GM12878 (cell line): ENCODE measurements around the gene LIN7A. TPM values are rescaled to one million over a fixed set of nuclear protein-coding genes. Genes with fewer than 3 reads are reported as not detected.
A peak's percentile ranks its signal among the peaks of the same experiment; 100 is the strongest.

Experiments used
- ATAC-seq: fragments of 200-7000 bp; cut with Tn5 transposase; 3 replicates; pipeline ENCODE4 v1.9.1; 2020; ENCODE audit warnings: mild to moderate bottlenecking, moderate library complexity
- BruUV-seq: library from RNA; stranded (reverse); fragments of 400-500 nt; replicated peaks from 2 replicates; lab custom pipeline; 2021; lab: Mats Ljungman, UMichigan
- CTCF ChIA-PET: fragments of 300-600 bp; sonication (Branson Sonifier 250); formaldehyde crosslinking; extraction: SDS; loops from one replicate; lab custom pipeline; 2021; ENCODE audit warnings: inconsistent platforms; lab: Yijun Ruan, JAX
- POLR2A ChIA-PET: fragments of 350-600 bp; formaldehyde crosslinking; extraction: SDS; loops from one replicate; lab custom pipeline; 2021; ENCODE audit warnings: inconsistent platforms; lab: Charles Lee
- RAD21 ChIA-PET: fragments of 300-600 bp; sonication (Branson Sonifier 250); formaldehyde crosslinking; loops from one replicate; lab custom pipeline; 2023; ENCODE audit warnings: antibody characterized with exemption; ENCODE audit not compliant: unreplicated experiment; lab: Charles Lee
- SMC1A ChIA-PET: fragments of 300-600 bp; sonication (Branson Sonifier 250); formaldehyde crosslinking; loops from one replicate; lab custom pipeline; 2023; ENCODE audit not compliant: unreplicated experiment, uncharacterized antibody; lab: Charles Lee
- DNase-seq: peaks from one replicate; pipeline ENCODE4 v3.0.0-alpha.2; 2011; ENCODE audit warnings: low read depth, low spot score
- FAIRE-seq: peaks from 3 replicates; lab custom pipeline; 2011; peaks lifted over from hg19 to GRCh38; lab: Jason Lieb, UNC
- H2AFZ ChIP-seq: 2 replicates; pipeline ENCODE4 v1.6.0; 2011; ENCODE audit warnings: low read depth, low read length, control low read depth; ENCODE audit not compliant: control insufficient read depth
- H3K27ac ChIP-seq: 2 replicates; pipeline ENCODE4 v1.5.1; 2011; ENCODE audit warnings: control low read depth; ENCODE audit not compliant: control insufficient read depth, insufficient read depth
- H3K27me3 ChIP-seq, 2 experiments: replicated peaks in 1 of 2; 2 replicates each; pipeline versions ENCODE4 v1.6.0 to v1.6.1; 2011; ENCODE audit warnings: low read length in 1 of 2; ENCODE audit not compliant: control insufficient read depth in 2 of 2, insufficient read depth in 2 of 2
- H3K36me3 ChIP-seq, 2 experiments: 2 replicates each; pipeline ENCODE4 v1.5.1; 2011; ENCODE audit warnings: low read length in 1 of 2; ENCODE audit not compliant: control insufficient read depth in 2 of 2, insufficient read depth in 2 of 2
- H3K4me1 ChIP-seq: 2 replicates; pipeline ENCODE4 v1.6.1; 2011; ENCODE audit warnings: mild to moderate bottlenecking, low read length, moderate library complexity, mixed read lengths; ENCODE audit not compliant: control insufficient read depth, insufficient read depth
- H3K4me2 ChIP-seq: 2 replicates; pipeline ENCODE4 v1.6.0; 2011; ENCODE audit warnings: control low read depth; ENCODE audit not compliant: control insufficient read depth, insufficient read depth
- H3K4me3 ChIP-seq: fragments of 200-600 bp; sonication (generic); 2 replicates; pipeline ENCODE4 v1.5.1; 2016
- H3K79me2 ChIP-seq: 2 replicates; pipeline ENCODE4 v1.6.0; 2011; ENCODE audit warnings: low read length; ENCODE audit not compliant: control insufficient read depth, insufficient read depth
- H3K9ac ChIP-seq: 2 replicates; pipeline ENCODE4 v1.8.0; 2011; ENCODE audit warnings: low read length, control low read depth, mixed read lengths; ENCODE audit not compliant: control insufficient read depth, insufficient read depth
- H3K9me3 ChIP-seq: replicated peaks from 3 replicates; pipeline ENCODE4 v1.5.1; 2011; ENCODE audit warnings: mild to moderate bottlenecking, low read length; ENCODE audit not compliant: control insufficient read depth, insufficient read depth
- H4K20me1 ChIP-seq: 2 replicates; pipeline ENCODE4 v1.6.0; 2011; ENCODE audit not compliant: control insufficient read depth, insufficient read depth
- BCLAF1 ChIP-seq: fragments of 450-650 bp; IDR thresholded peaks from 2 replicates; pipeline ENCODE4 v1.6.1; 2017; ENCODE audit warnings: antibody characterized with exemption, mild to moderate bottlenecking, moderate library complexity
- CEBPB ChIP-seq, 2 experiments: fragments of 150-350 bp in 1 of 2; IDR thresholded peaks; 2 replicates each; pipeline ENCODE4 v1.6.1; 2012 to 2014; ENCODE audit warnings: low read depth in 2 of 2, low read length in 2 of 2, borderline replicate concordance in 1 of 2, inconsistent platforms in 1 of 2
- MLLT1 ChIP-seq: fragments of 450-650 bp; IDR thresholded peaks from 2 replicates; pipeline ENCODE4 v1.6.1; 2016; ENCODE audit warnings: mild to moderate bottlenecking
- MYB ChIP-seq: fragments of 150-350 bp; IDR thresholded peaks from 2 replicates; pipeline ENCODE4 v1.6.1; 2014; ENCODE audit warnings: mild to moderate bottlenecking, low read depth, low read length, borderline replicate concordance
- SIN3A ChIP-seq: IDR thresholded peaks from 2 replicates; pipeline ENCODE4 v1.6.1; 2012; ENCODE audit warnings: low read depth, low read length, improper control_type of control experiment
- STAT3 ChIP-seq: IDR thresholded peaks from 2 replicates; pipeline ENCODE4 v1.6.1; 2011; ENCODE audit warnings: low read depth, low read length, improper control_type of control experiment
- WGBS: methylation state at CpG from one replicate; pipeline ENCODE4 v1.1.6; 2016; ENCODE audit warnings: low lambda C conversion rate; ENCODE audit not compliant: insufficient replicate concordance, insufficient coverage; ENCODE audit errors: missing lambda C conversion rate; 5-methylcytosine and 5-hydroxymethylcytosine counted together
- in situ Hi-C: fragments of 300-500 bp; cut with MboI; formaldehyde crosslinking; loops from 9 replicates; pipeline ENCODE4 v1.14.3; 2018; ENCODE audit warnings: mixed read lengths
- intact Hi-C: fragments of 100-400 bp; cut with micrococcal nuclease; formaldehyde crosslinking; loops from one replicate; pipeline ENCODE4 v1.14.2; 2022; ENCODE audit not compliant: unreplicated experiment
- polyA plus RNA-seq, 11 experiments: library from polyadenylated mRNA; depleted of rRNA in 4 of 11; unstranded in 6 of 11; stranded (reverse) in 5 of 11; fragments of >200 nt; fragmentation: Nextera tagmentation in 4 of 11; fragmentation: Illumina TruSeq in 1 of 11; extraction: Ambion mirVana in 4 of 11; extraction: Trizol in 1 of 11; gene quantifications; 1 replicate in 1 of 11; 2 replicates in 10 of 11; pipeline versions ENCODE4 v1.2.1 to v1.2.3, GENCODE V29; 2011 to 2016; ENCODE audit warnings: inconsistent platforms in 2 of 11, missing spikeins in 2 of 11, low read depth in 1 of 11
- total RNA-seq, 4 experiments: library from RNA; depleted of rRNA in 3 of 4; stranded (reverse); fragments of >200 nt in 3 of 4; fragmentation: Illumina TruSeq in 1 of 4; extraction: Trizol in 1 of 4; gene quantifications; 2 replicates each; pipeline versions ENCODE4 v1.2.1 to v1.2.3, GENCODE V29; 2013 to 2021

Gene LIN7A
- total and polyA plus RNA-seq, 10 of the 15 experiments (the other 5 are each of a cell fraction or from before 2014, with no cell fraction given) = 0.04 to 0.93 (median 0.35) TPM; not detected in 1

GRCh38 chr12:80814453-80814852, 123.3 kb downstream of the LIN7A start:
- POLR2A ChIA-PET = no interaction called here
- Histone ChIP-seq H3K27ac (no peak overlapping the region), H3K9ac (no peak overlapping the region), H3K9me3 (no peaks in the 10 kb centered on the region), H2AFZ (no peak overlapping the region; the same call in 1 of the 2 replicates), H3K4me2 (no peak overlapping the region), H3K79me2 (no peaks in the 10 kb centered on the region), H4K20me1 (no peaks in the 10 kb centered on the region), H3K4me1 (peaks cover 25% of the 10 kb centered on the region), H3K27me3 (no peaks in the 10 kb centered on the region), H3K4me3 (no peak overlapping the region), H3K36me3 (no peaks in the 10 kb centered on the region)
- BruUV-seq = no TSS peak
- no peak for DNase-seq
- TF ChIP-seq CEBPB (IDR thresholded peaks at IDR 0.05; ENCODE audit: borderline replicate concordance in 1 of 2, low read depth in 2 of 2, low read length in 2 of 2) (no peak), BCLAF1 (no peak), MLLT1 (no peak), SIN3A (no peak), STAT3 (no peak), MYB (no peak)
- no peak for FAIRE-seq
- intact Hi-C loops (no loop called here), in situ Hi-C loops (loop anchor here (25.0 kb wide), 1 partner anchor 1548 kb away; the partner anchor contains the start of genes CCDC59 and METTL25)
- 73% methylated on average over 4 of the region's 4 CpGs for WGBS
- CTCF ChIA-PET = no interaction called here
- SMC1A ChIA-PET = interaction anchor here (1.1 to 1.3 kb wide), 3 partner anchors 16 to 69 kb away, joined by 3 read pairs; no protein-coding TSS in a partner anchor
- RAD21 ChIA-PET = no interaction called here
- ATAC-seq = peak; percentile 20
